Measurements from ENCODE around the gene PHYKPL.

PHYKPL gene

DNA sequence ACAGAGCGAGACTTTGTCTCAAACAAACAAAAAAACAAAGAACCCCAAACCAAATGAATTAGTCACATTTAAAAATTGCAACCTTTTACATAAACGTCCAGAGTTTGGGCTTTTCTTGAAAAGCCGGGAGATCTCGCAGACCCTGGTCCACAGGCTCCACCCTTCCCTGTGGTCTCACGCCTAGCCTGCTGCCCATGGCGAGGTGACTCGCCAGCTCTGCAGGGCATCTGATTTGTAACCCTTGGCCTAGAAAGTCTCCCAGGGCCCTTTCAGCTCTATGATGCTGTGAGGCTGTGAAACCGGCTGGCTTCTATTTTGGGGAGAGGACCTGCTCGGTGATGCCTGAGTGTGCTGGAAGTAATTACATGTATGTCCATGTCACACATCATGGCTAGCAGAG, 44.7 kb upstream of the PHYKPL start:
- no peak overlapping the region for H3K4me2 ChIP-seq
- H3K4me1 ChIP-seq (ENCODE audit: low read depth, poor library complexity, severe bottlenecking) = no peaks in the 10 kb centered on the region
- H3K36me3 ChIP-seq (ENCODE audit: insufficient read depth) = no peaks in the 10 kb centered on the region
- no peak overlapping the region for H3K4me3 ChIP-seq (IDR thresholded peaks at IDR 0.05; ENCODE audit: insufficient read depth, low read depth, low read length)
- no peaks in the 10 kb centered on the region for H3K79me2 ChIP-seq (ENCODE audit: insufficient read depth, low read depth)
- no peak overlapping the region for H3K27ac ChIP-seq
- no peak overlapping the region for H3K9ac ChIP-seq
- H4K20me1 ChIP-seq (ENCODE audit: insufficient read depth) = no peaks in the 10 kb centered on the region
- TF ChIP-seq, protein P1, sequence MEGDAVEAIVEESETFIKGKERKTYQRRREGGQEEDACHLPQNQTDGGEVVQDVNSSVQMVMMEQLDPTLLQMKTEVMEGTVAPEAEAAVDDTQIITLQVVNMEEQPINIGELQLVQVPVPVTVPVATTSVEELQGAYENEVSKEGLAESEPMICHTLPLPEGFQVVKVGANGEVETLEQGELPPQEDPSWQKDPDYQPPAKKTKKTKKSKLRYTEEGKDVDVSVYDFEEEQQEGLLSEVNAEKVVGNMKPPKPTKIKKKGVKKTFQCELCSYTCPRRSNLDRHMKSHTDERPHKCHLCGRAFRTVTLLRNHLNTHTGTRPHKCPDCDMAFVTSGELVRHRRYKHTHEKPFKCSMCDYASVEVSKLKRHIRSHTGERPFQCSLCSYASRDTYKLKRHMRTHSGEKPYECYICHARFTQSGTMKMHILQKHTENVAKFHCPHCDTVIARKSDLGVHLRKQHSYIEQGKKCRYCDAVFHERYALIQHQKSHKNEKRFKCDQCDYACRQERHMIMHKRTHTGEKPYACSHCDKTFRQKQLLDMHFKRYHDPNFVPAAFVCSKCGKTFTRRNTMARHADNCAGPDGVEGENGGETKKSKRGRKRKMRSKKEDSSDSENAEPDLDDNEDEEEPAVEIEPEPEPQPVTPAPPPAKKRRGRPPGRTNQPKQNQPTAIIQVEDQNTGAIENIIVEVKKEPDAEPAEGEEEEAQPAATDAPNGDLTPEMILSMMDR (conservative IDR thresholded peaks at IDR 0.05; ENCODE audit: low read depth, low read length) = no peak
- no peak overlapping the region for H2AFZ ChIP-seq (ENCODE audit: low read depth)
- H3K27me3 ChIP-seq (ENCODE audit: insufficient read depth, low read depth) = peaks cover 3% of the 10 kb centered on the region; the same call in 1 of the 2 replicates

- no peak overlapping the region for H3K4me3 ChIP-seq (IDR thresholded peaks at IDR 0.05; ENCODE audit: insufficient read depth, low read depth, low read length)
- TF ChIP-seq, protein P1 (conservative IDR thresholded peaks at IDR 0.05; ENCODE audit: low read depth, low read length) = no peak
- H3K27me3 ChIP-seq (ENCODE audit: insufficient read depth, low read depth) = peaks cover 3% of the 10 kb centered on the region; the same call in 1 of the 2 replicates
- no peaks in the 10 kb centered on the region for H3K79me2 ChIP-seq (ENCODE audit: insufficient read depth, low read depth)
- no peak overlapping the region for H3K4me2 ChIP-seq
- no peaks in the 10 kb centered on the region for H4K20me1 ChIP-seq (ENCODE audit: insufficient read depth)
- H3K27ac ChIP-seq = no peak overlapping the region
- no peak overlapping the region for H3K9ac ChIP-seq
- H2AFZ ChIP-seq (ENCODE audit: low read depth) = no peak overlapping the region
- no peaks in the 10 kb centered on the region for H3K4me1 ChIP-seq (ENCODE audit: low read depth, poor library complexity, severe bottlenecking)
- no peaks in the 10 kb centered on the region for H3K36me3 ChIP-seq (ENCODE audit: insufficient read depth)
These were observed 42.4 kb upstream of the PHYKPL start for GRCh38 chr5:178274781-178275537.

GRCh38 chr5:178273665-178274541, 41.3 kb upstream of the PHYKPL start:
- H3K27ac ChIP-seq = no peak overlapping the region
- H3K4me3 ChIP-seq (IDR thresholded peaks at IDR 0.05; ENCODE audit: insufficient read depth, low read depth, low read length) = no peak overlapping the region
- no peaks in the 10 kb centered on the region for H3K79me2 ChIP-seq (ENCODE audit: insufficient read depth, low read depth)
- no peak overlapping the region for H3K4me2 ChIP-seq
- TF ChIP-seq, protein P1 (conservative IDR thresholded peaks at IDR 0.05; ENCODE audit: low read depth, low read length) = no peak
- H4K20me1 ChIP-seq (ENCODE audit: insufficient read depth) = no peaks in the 10 kb centered on the region
- H2AFZ ChIP-seq (ENCODE audit: low read depth) = no peak overlapping the region
- no peak overlapping the region for H3K9ac ChIP-seq
- H3K27me3 ChIP-seq (ENCODE audit: insufficient read depth, low read depth) = peaks cover 3% of the 10 kb centered on the region; the same call in 1 of the 2 replicates
- no peaks in the 10 kb centered on the region for H3K4me1 ChIP-seq (ENCODE audit: low read depth, poor library complexity, severe bottlenecking)
- H3K36me3 ChIP-seq (ENCODE audit: insufficient read depth) = no peaks in the 10 kb centered on the region

DNA sequence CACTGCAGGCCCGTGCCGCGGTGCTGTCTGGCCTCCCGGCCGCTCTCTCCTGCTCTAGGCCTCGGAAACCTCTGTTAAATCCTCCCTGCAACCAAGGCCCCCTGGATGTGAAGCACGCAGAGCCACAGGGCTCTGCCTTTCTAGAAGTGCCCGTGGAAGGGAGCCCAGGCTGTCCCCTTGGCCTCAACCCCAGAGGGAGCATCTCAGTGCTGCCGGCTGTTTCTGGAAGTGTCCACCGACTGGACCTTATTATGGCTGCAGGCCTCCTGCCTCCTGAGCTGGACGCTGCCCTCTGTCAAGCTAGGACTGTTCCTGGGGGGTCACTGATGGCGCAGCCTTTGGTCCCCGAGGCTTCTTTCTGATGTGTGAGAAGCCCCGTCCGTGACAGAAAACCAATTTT, 40.4 kb upstream of the PHYKPL start:
- Histone ChIP-seq H3K27ac (no peak overlapping the region), H3K4me2 (no peak overlapping the region), H3K36me3 (ENCODE audit: insufficient read depth) (no peaks in the 10 kb centered on the region), H4K20me1 (ENCODE audit: insufficient read depth) (no peaks in the 10 kb centered on the region), H3K9ac (no peak overlapping the region), H3K27me3 (ENCODE audit: insufficient read depth, low read depth) (peaks cover 3% of the 10 kb centered on the region; the same call in 1 of the 2 replicates), H3K79me2 (ENCODE audit: insufficient read depth, low read depth) (no peaks in the 10 kb centered on the region), H2AFZ (ENCODE audit: low read depth) (no peak overlapping the region), H3K4me1 (ENCODE audit: low read depth, poor library complexity, severe bottlenecking) (no peaks in the 10 kb centered on the region), H3K4me3 (IDR thresholded peaks at IDR 0.05; ENCODE audit: insufficient read depth, low read depth, low read length) (no peak overlapping the region)
- TF ChIP-seq, protein P1 (conservative IDR thresholded peaks at IDR 0.05; ENCODE audit: low read depth, low read length) = no peak

Measured in KMS-11 (cell line).